Ishikawa (cell line): ENCODE data around the gene MUC20.

Experiments used
- CEBPB ChIP-seq: IDR thresholded peaks from 2 replicates; pipeline ENCODE4 v1.6.1; 2012
- CREB1 ChIP-seq: IDR thresholded peaks from 2 replicates; pipeline ENCODE4 v1.6.1; 2012; ENCODE audit warnings: low read depth
- EGR1 ChIP-seq: IDR thresholded peaks from 2 replicates; pipeline ENCODE4 v1.6.1; 2012
- EP300 ChIP-seq: IDR thresholded peaks from 2 replicates; pipeline ENCODE4 v1.6.1; 2012; ENCODE audit warnings: borderline replicate concordance
- FOXM1 ChIP-seq: IDR thresholded peaks from 2 replicates; pipeline ENCODE4 v1.6.1; 2012; ENCODE audit warnings: low read depth, borderline replicate concordance
- NFIC ChIP-seq: IDR thresholded peaks from 2 replicates; pipeline ENCODE4 v1.6.1; 2012
- RAD21 ChIP-seq: IDR thresholded peaks from 2 replicates; pipeline ENCODE4 v1.6.1; 2012; ENCODE audit warnings: low read depth
- TAF1 ChIP-seq: IDR thresholded peaks from 2 replicates; pipeline ENCODE4 v1.6.1; 2012; ENCODE audit warnings: low read depth, mild to moderate bottlenecking
- TCF12 ChIP-seq: IDR thresholded peaks from 2 replicates; pipeline ENCODE4 v1.6.1; 2012; ENCODE audit warnings: low read depth
- TEAD4 ChIP-seq: IDR thresholded peaks from 2 replicates; pipeline ENCODE4 v1.6.1; 2012
- YY1 ChIP-seq: IDR thresholded peaks from 2 replicates; pipeline ENCODE4 v1.6.1; 2012; ENCODE audit warnings: low read depth
- ZBTB7A ChIP-seq: IDR thresholded peaks from 2 replicates; pipeline ENCODE4 v1.6.1; 2012; ENCODE audit warnings: low read depth
- TF ChIP-seq, protein P1 (sequence below): IDR thresholded peaks from 2 replicates; pipeline ENCODE4 v1.6.1; 2012
- TF ChIP-seq, protein P2 (sequence below): IDR thresholded peaks from 2 replicates; pipeline ENCODE4 v1.6.1; 2012
- TF ChIP-seq, protein P3 (sequence below): IDR thresholded peaks from 2 replicates; pipeline ENCODE4 v1.6.1; 2012; ENCODE audit warnings: low read depth, mild to moderate bottlenecking

MUC20 gene

DNA sequence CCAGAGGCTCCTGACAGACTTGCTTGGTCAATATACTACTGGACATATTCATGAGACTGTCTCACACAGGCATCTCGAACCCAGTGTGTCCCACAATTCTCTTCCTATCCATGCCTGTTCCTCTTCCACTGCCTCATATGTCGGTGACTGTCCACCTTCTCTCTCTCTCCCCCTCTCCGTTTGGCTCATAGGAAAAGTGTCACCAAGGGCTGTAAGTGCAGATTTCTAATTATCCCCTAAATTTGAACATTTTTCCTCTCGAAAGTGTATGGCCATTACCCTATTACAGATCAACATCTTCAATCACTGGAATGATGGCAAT, 22.5 kb upstream of the MUC20 start:
- no peak for TF ChIP-seq TEAD4
- TF ChIP-seq ZBTB7A: no peak
- no peak for TF ChIP-seq YY1
- TF ChIP-seq NFIC: no peak
- no peak for TF ChIP-seq TAF1
- TF ChIP-seq CREB1: no peak
- TF ChIP-seq FOXM1: no peak
- TF ChIP-seq EP300: no peak
- no peak for TF ChIP-seq EGR1
- TF ChIP-seq, protein P1, sequence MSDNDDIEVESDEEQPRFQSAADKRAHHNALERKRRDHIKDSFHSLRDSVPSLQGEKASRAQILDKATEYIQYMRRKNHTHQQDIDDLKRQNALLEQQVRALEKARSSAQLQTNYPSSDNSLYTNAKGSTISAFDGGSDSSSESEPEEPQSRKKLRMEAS: no peak
- TF ChIP-seq CEBPB: no peak

DNA sequence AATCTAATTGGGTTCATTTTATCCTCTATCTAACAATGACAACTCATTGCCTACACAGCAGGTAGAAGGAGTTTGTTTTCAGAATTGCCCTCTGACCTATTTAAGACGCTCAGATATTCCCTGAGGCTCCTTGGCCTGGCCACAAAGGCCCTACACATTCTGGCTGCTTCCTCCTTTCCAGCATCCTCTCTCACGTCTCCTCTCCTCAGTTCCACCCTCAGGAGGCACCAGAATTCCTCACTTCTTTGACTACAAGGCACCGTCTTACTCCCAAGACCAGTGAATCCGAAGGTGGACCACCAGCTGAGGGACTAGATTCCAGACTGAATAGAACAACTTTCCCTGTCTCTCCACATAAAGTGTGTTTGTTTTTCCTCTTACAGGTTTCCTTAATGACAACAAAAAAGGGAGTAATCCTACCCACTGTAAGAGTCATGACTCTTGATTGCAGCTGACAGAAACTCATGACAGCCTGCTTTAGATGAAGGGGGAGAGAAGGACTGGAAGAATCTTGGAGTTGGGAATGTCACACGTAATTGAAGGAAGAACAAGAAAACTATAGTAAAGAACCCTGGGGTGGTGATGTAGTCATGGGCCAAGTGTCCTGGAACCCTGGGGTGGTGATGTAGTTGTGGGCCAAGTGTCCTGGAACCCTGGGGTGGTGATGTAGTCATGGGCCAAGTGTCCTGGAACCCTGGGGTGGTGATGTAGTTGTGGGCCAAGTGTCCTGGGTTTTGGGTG, 22.0 kb upstream of the MUC20 start:
- TF ChIP-seq RAD21: no peak
- TF ChIP-seq EGR1: no peak
- no peak for TF ChIP-seq TCF12
- TF ChIP-seq NFIC: no peak
- TF ChIP-seq TEAD4: no peak
- no peak for TF ChIP-seq ZBTB7A
- TF ChIP-seq, protein P1: no peak
- TF ChIP-seq CREB1: no peak

DNA sequence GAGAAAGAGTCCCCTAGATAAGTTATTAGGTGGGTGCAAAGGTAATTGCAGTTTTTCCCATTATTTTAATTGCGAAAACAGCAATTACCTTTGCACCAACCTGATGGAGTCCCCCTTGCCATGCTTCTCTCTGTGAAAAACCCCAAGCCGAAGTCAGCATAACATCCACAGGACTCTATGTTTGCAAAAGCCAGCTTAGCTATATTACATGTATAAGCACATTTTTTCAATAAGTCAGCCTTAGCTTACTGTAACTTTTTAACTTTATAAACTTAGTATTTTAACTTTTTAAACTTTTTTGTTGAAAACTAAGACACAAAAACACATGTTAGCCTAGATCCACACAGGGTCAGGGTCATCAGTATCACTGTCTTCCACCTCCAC, 21.4 kb upstream of the MUC20 start:
- no peak for TF ChIP-seq CREB1
- TF ChIP-seq, protein P2, sequence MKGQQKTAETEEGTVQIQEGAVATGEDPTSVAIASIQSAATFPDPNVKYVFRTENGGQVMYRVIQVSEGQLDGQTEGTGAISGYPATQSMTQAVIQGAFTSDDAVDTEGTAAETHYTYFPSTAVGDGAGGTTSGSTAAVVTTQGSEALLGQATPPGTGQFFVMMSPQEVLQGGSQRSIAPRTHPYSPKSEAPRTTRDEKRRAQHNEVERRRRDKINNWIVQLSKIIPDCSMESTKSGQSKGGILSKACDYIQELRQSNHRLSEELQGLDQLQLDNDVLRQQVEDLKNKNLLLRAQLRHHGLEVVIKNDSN: no peak
- TF ChIP-seq, protein P1: no peak
- no peak for TF ChIP-seq TAF1
- no peak for TF ChIP-seq NFIC
- no peak for TF ChIP-seq TCF12

DNA sequence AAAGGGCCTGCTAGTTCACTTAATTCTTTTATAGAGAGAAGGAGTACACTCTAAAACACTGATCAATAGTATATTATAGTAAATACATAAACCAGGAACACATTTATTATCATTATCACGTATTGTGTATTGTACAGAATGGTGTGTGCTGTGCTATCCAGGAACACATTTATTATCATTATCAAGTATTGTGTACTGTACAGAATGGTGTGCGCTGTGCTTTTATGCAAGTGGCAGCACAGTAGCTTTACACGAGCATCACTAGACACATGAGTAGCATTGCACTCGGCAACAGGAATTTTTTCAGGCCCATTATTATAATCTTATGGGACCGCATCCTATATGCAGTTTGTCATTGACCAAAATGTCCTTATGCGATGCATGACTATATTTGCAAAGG, 20.9 kb upstream of the MUC20 start:
- TF ChIP-seq, protein P2: no peak
- TF ChIP-seq CREB1: no peak
- TF ChIP-seq ZBTB7A: no peak
- TF ChIP-seq, protein P3, sequence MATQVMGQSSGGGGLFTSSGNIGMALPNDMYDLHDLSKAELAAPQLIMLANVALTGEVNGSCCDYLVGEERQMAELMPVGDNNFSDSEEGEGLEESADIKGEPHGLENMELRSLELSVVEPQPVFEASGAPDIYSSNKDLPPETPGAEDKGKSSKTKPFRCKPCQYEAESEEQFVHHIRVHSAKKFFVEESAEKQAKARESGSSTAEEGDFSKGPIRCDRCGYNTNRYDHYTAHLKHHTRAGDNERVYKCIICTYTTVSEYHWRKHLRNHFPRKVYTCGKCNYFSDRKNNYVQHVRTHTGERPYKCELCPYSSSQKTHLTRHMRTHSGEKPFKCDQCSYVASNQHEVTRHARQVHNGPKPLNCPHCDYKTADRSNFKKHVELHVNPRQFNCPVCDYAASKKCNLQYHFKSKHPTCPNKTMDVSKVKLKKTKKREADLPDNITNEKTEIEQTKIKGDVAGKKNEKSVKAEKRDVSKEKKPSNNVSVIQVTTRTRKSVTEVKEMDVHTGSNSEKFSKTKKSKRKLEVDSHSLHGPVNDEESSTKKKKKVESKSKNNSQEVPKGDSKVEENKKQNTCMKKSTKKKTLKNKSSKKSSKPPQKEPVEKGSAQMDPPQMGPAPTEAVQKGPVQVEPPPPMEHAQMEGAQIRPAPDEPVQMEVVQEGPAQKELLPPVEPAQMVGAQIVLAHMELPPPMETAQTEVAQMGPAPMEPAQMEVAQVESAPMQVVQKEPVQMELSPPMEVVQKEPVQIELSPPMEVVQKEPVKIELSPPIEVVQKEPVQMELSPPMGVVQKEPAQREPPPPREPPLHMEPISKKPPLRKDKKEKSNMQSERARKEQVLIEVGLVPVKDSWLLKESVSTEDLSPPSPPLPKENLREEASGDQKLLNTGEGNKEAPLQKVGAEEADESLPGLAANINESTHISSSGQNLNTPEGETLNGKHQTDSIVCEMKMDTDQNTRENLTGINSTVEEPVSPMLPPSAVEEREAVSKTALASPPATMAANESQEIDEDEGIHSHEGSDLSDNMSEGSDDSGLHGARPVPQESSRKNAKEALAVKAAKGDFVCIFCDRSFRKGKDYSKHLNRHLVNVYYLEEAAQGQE: no peak

DNA sequence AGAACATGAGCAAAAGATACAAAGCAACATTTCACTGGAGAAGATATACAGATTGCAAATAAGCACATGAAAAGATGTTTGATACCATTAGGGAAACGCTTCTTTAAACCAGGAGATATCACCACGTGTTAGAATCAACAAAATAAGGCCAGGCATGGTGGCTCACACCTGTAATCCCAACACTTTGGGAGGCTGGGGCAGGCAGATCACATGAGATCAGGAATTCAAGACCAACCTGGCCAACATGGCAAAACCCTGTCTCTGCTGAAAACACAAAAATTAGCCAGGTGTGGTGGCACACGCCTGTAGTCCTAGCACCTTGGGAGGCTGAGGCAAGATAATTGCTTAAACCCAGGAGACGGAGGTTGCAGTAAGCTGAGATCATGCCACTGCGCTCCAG, 20.5 kb upstream of the MUC20 start:
- TF ChIP-seq TAF1 (no peak), NFIC (no peak), CEBPB (no peak), TEAD4 (no peak)

DNA sequence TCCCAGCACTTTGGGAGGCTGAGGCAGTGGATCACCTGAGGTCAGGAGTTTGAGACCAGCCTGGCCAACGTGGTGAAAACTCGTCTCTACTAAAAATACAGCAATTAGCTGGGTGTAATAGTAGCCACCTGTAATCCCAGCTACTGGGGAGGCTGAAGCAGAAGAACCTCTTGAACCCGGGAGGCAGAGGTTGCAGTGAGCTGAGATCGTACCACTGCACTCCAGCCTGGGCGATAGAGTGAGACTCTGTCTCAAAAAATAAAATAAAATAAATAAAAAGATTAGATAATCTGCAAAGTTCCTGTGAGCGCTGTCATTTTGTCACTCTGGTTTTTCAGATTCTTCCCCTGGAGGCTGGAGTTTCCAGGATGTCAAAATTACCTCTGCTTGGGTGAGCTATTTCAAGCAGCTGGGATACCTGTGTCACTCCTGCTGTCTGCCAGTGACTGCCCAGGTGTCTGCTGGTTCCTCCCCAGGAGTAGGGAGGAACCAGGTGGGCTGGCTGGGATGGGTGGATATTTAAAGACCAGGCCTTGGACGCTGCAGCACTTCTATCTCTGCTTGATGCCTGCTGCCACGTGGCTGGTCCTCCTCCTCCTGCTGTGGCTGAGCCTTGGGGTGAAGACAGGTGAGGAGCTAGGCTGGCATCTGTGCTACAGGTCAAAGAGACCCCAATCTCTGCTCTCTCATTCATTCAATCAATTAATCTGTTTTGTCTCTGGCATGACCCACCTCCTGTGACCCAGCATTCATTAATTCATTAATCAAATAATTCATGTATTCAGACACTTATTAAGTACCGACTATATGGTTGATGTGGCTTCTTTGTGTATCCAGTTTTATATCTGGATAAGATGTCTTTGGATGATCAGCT, 19.5 kb upstream of the MUC20 start:
- TF ChIP-seq FOXM1: no peak
- no peak for TF ChIP-seq YY1
- no peak for TF ChIP-seq CEBPB

DNA sequence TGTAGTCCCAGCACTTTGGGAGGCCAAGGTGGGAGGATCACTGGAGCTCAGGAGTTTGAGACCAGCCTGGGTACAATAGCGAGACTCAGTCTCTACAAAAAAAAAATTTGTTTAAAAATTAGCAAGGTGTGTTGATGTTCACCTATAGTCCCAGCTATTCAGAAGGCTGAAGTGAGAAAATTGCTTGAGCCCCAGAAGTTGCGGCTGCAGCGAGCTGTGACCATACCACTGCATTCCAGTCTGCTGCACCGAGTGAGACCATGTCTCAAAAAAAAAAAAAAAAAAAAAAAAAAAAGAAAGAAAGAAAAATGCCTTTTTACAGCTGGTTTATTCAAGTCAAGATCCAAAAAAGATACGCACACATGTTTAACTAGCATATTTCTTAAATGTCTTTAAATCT, 17.0 kb upstream of the MUC20 start:
- no peak for TF ChIP-seq EP300
- TF ChIP-seq, protein P1: no peak
- no peak for TF ChIP-seq NFIC
- no peak for TF ChIP-seq YY1
- TF ChIP-seq RAD21: no peak
- no peak for TF ChIP-seq CEBPB
- TF ChIP-seq, protein P3: no peak
- TF ChIP-seq ZBTB7A: no peak
- TF ChIP-seq EGR1: no peak
- no peak for TF ChIP-seq TCF12
- no peak for TF ChIP-seq FOXM1
- no peak for TF ChIP-seq CREB1
- no peak for TF ChIP-seq TEAD4
- no peak for TF ChIP-seq TAF1
- TF ChIP-seq, protein P2: no peak
